Upper lobe of right lung (tissue), 1 donor: ENCODE measurements around the gene CACNA1A. TPM values are rescaled to one million over a fixed set of nuclear protein-coding genes. Genes with fewer than 3 reads are reported as not detected.

ENCODE experiments used
- ATAC-seq: fragments of 200-7000 bp; cut with Tn5 transposase; one replicate; pipeline ENCODE4 v1.9.1; 2020; ENCODE audit warnings: mild to moderate bottlenecking, moderate library complexity
- DNase-seq: peaks from one replicate; pipeline ENCODE4 v3.0.0-alpha.2; 2020
- H3K27ac ChIP-seq: fragments of 200-600 bp; one replicate; pipeline ENCODE4 v1.8.0; 2022
- H3K27me3 ChIP-seq: fragments of 200-600 bp; one replicate; pipeline ENCODE4 v1.8.0; 2022; ENCODE audit warnings: mild to moderate bottlenecking
- H3K36me3 ChIP-seq: fragments of 200-600 bp; one replicate; pipeline ENCODE4 v1.8.0; 2022
- H3K4me1 ChIP-seq: fragments of 200-600 bp; one replicate; pipeline ENCODE4 v1.8.0; 2022
- H3K4me3 ChIP-seq: fragments of 200-600 bp; one replicate; pipeline ENCODE4 v1.8.0; 2022; ENCODE audit warnings: mild to moderate bottlenecking
- H3K9me3 ChIP-seq: fragments of 200-600 bp; one replicate; pipeline ENCODE4 v1.8.0; 2022
- intact Hi-C: fragments of 100-400 bp; cut with DNase I; formaldehyde crosslinking; loops from one replicate; pipeline ENCODE4 v1.11.0; 2022
- total RNA-seq: library from RNA; stranded (reverse); fragmentation: NEBNext Ultra II Directional; extraction: Animal tissue kit (Norgen Biotek cat#: 25700); gene quantifications from one replicate; pipeline ENCODE4 v1.2.1, GENCODE V29; 2021
- TF ChIP-seq, protein P1 (sequence below): fragments of 200-600 bp; IDR thresholded peaks from one replicate; pipeline ENCODE4 v1.8.0; 2022; ENCODE audit warnings: antibody characterized with exemption
- donor health status: DM: no; HTN: yes; CAD: no; lungs with severe emphysema.

CACNA1A gene
- total RNA-seq, 1 donor from 2014 or later = 0.26 TPM

- TF ChIP-seq, protein P1, sequence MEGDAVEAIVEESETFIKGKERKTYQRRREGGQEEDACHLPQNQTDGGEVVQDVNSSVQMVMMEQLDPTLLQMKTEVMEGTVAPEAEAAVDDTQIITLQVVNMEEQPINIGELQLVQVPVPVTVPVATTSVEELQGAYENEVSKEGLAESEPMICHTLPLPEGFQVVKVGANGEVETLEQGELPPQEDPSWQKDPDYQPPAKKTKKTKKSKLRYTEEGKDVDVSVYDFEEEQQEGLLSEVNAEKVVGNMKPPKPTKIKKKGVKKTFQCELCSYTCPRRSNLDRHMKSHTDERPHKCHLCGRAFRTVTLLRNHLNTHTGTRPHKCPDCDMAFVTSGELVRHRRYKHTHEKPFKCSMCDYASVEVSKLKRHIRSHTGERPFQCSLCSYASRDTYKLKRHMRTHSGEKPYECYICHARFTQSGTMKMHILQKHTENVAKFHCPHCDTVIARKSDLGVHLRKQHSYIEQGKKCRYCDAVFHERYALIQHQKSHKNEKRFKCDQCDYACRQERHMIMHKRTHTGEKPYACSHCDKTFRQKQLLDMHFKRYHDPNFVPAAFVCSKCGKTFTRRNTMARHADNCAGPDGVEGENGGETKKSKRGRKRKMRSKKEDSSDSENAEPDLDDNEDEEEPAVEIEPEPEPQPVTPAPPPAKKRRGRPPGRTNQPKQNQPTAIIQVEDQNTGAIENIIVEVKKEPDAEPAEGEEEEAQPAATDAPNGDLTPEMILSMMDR = no peak
- peaks cover 79% of the 10 kb centered on the region for H3K27me3 ChIP-seq
- H3K4me3 ChIP-seq = no peak overlapping the region
These were observed 1.0 kb downstream of the CACNA1A start for GRCh38 chr19:13505164-13505695.

GRCh38 chr19:13503570-13504235, 2.6 kb downstream of the CACNA1A start:
- no peaks in the 10 kb centered on the region for H3K4me1 ChIP-seq
- no peak overlapping the region for H3K4me3 ChIP-seq
- DNase-seq = no peak
- TF ChIP-seq, protein P1 = no peak
- H3K36me3 ChIP-seq = no peaks in the 10 kb centered on the region
- ATAC-seq = no peak
- peaks cover 68% of the 10 kb centered on the region for H3K27me3 ChIP-seq
- intact Hi-C loops = no loop called here
- H3K9me3 ChIP-seq = no peaks in the 10 kb centered on the region
- H3K27ac ChIP-seq = no peak overlapping the region

More at GRCh38 chr19:13505164-13505695, 1.0 kb downstream of the CACNA1A start:
- ATAC-seq (no peak), DNase-seq (no peak)
- H3K4me1 ChIP-seq = no peaks in the 10 kb centered on the region
- no peaks in the 10 kb centered on the region for H3K9me3 ChIP-seq
- H3K36me3 ChIP-seq = no peaks in the 10 kb centered on the region
- no peak overlapping the region for H3K27ac ChIP-seq
- intact Hi-C loops = no loop called here

- Histone ChIP-seq H3K27ac (no peak overlapping the region), H3K9me3 (no peaks in the 10 kb centered on the region), H3K4me3 (no peak overlapping the region), H3K36me3 (no peaks in the 10 kb centered on the region), H3K4me1 (no peaks in the 10 kb centered on the region), H3K27me3 (peaks cover 54% of the 10 kb centered on the region)
- no peak for DNase-seq
- no peak for ATAC-seq
- intact Hi-C loops = no loop called here
- TF ChIP-seq, protein P1 = no peak
These were observed 4.0 kb downstream of the CACNA1A start for GRCh38 chr19:13502231-13502630.

GRCh38 chr19:13499692-13500091, 6.6 kb downstream of the CACNA1A start:
- no peak for ATAC-seq
- Histone ChIP-seq H3K27me3 (peaks cover 28% of the 10 kb centered on the region), H3K36me3 (no peaks in the 10 kb centered on the region), H3K4me3 (no peak overlapping the region), H3K4me1 (no peaks in the 10 kb centered on the region), H3K9me3 (no peaks in the 10 kb centered on the region), H3K27ac (no peak overlapping the region)
- DNase-seq = no peak
- TF ChIP-seq, protein P1 = no peak
- intact Hi-C loops = no loop called here

GRCh38 chr19:13493516-13494310, 12.6 kb downstream of the CACNA1A start:
- H3K9me3 ChIP-seq = no peaks in the 10 kb centered on the region
- no peaks in the 10 kb centered on the region for H3K36me3 ChIP-seq
- no peak for ATAC-seq
- H3K4me1 ChIP-seq = no peaks in the 10 kb centered on the region
- no peak overlapping the region for H3K4me3 ChIP-seq
- no peak for DNase-seq
- peaks cover 20% of the 10 kb centered on the region for H3K27me3 ChIP-seq
- H3K27ac ChIP-seq = no peak overlapping the region
- intact Hi-C loops = no loop called here
- TF ChIP-seq, protein P1 = no peak
